Measurements from ENCODE around the gene MINDY1.

DNA sequence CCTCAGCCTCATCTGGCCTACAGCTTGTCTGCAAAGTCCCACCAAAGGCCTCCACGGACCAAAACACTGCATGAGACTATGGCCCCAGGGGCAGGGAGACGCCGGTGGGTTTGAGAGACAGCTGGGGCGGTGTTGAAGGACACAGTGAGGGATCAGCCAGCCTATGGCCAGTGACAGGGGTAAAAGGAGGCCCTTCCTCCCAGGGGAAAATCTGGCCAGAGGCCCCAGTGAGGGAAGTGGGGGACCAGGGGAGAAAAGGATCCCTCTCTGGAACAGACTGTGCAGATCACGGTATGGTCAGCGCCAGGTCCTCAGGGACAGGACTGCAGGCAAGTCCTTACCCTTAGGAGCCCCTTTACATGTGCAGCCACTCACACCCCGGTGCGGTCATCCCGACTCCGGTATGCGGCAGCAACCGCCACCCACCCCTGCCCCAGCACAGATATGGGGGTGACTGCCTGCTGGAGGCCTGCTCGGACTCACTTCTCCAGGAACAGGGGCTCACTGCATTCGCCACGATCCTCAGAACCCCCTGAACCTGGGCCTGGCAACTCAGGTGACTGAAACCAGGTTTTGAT is 33.4 kb downstream of the MINDY1 start:
- TF ChIP-seq, protein P1, sequence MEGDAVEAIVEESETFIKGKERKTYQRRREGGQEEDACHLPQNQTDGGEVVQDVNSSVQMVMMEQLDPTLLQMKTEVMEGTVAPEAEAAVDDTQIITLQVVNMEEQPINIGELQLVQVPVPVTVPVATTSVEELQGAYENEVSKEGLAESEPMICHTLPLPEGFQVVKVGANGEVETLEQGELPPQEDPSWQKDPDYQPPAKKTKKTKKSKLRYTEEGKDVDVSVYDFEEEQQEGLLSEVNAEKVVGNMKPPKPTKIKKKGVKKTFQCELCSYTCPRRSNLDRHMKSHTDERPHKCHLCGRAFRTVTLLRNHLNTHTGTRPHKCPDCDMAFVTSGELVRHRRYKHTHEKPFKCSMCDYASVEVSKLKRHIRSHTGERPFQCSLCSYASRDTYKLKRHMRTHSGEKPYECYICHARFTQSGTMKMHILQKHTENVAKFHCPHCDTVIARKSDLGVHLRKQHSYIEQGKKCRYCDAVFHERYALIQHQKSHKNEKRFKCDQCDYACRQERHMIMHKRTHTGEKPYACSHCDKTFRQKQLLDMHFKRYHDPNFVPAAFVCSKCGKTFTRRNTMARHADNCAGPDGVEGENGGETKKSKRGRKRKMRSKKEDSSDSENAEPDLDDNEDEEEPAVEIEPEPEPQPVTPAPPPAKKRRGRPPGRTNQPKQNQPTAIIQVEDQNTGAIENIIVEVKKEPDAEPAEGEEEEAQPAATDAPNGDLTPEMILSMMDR (IDR thresholded peaks at IDR 0.05) = no peak
- TF ChIP-seq POLR2A (IDR thresholded peaks at IDR 0.05) = no peak

Data from body of pancreas (tissue), 4 donors.